Endothelial cell of coronary artery (primary cell): Measurements from ENCODE around the gene GJB3. TPM values are rescaled to one million over a fixed set of nuclear protein-coding genes. Genes with fewer than 3 reads are reported as not detected.

Source experiments
- total RNA-seq: library from RNA; depleted of rRNA; stranded (reverse); fragments of >200 nt; gene quantifications from 2 replicates; pipeline ENCODE4 v1.2.3, GENCODE V29; 2014

Gene GJB3
- 0.09 TPM in 1 of 2 replicates, not detected in the other for total RNA-seq

DNA sequence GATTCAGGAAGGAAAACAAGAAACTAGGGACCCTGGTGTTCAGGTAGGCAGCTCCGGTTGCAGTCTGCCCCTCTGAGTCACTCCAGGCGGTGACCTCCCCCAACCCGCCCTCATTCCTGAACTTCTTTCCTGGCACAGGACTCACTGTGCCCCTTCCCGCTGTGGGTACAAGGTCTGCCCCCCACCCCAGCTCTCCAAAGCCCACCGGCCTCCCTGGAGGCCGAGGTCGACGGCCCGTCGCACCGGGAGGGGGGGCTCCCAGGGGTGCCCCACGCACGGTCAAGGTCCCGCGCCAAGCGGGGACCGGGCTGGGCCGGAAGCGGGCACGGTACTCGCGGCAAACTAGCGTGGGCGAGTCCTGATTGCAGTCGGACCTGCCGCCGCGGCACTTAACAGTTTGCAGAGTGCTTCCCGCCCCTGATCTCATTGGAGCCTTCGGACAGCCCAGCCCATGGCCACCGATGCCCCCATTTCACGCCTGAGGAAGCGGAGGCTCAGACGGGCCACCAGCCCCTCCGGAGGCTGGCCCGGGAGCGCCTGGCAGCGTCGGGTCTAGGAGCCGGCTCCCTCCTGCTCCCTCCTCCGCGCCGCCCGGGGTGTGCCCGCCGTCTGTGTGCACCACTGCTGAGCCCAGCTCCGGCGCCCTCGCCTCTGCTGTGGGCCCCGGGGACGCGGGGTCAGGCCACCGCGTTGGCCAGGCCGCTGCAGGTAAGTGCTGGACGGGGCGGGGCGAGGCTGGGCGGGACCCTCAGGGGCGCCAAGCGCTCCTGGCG is at the start of gene GJB3:
Gene GJB3 (plus strand): TSS at position 144 of the 773 bp plus-strand sequence. CDS start 3,549 bp downstream, outside the sequence.

DNA sequence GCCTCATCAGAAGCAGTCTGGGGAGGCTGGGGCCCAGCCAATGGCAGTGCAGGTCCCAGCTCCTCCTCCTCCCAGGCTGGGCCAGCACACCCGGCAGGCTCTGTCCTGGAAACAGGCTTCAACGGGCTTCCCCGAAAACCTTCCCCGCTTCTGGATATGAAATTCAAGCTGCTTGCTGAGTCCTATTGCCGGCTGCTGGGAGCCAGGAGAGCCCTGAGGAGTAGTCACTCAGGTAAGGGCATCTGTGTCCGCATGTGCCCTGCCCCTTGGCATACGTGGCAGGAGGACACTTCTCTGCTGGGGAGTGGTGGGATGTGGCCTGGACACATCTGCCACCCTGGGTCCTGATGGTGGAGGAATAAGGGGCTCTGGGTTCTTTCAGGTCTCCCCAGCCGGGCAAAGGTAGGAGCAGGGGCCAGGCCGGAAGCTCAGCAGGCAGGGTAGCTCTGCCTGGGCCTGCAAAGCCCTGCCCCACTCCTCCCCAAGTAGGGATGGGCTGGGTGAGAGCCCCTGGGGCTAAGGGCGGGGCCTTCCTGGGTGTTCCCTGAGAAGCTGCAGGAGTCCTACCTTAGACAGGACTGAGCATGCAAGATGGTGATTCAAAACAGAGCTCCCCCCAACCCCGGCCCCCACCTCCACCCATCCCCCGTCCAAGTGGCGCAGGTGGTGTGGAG is 25.9 kb upstream of the GJB3 start, which contains the start of gene GJB5:
Gene GJB5 (plus strand): TSS at position 84 of the 674 bp plus-strand sequence. CDS start 2,284 bp downstream, outside the sequence.

DNA sequence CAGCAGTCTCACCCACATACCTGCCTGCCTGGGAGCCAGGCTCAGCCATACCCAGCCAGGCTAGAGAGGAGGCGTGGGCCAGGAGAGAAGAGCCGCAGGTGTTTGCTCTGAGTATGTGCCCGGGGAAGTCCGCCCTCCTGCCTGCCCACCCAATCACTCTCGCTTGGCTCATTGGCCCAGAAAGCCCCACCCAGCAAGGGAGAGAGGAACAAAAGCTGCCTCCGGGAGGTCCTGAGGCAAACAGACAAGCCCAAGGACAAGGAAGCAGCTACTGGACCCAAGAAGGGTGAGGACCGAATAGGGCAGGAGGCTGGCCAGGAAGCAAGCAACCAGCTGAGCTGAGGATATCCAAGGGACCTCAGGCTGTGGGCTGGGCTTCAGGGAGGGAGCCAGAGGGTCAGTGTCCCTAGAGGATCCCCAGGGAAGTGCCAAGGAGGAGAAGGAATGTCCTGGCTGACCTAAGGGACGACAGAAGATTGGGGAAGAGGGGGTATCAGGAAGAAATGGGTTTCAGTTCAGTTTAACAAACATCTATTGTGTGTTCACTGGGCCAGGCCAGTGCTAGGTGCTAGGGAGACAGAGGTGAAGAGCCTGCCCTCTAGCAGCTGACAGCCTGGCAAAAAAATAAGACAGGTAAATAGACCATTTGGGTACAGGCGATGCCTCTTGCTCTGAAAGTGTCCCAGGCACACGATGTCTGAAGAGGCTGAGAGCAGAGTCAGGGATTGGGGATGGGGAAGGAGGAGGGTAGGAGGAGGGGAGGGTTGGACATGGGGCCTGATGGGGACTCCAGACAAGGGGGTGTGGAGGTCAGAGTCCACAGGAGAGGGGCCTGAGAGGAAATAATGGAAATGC is 21.3 kb upstream of the GJB3 start, which contains the start of gene GJB4:
Gene GJB4 (plus strand): TSS at position 238 of the 855 bp plus-strand sequence. CDS start 1,515 bp downstream, outside the sequence.

DNA sequence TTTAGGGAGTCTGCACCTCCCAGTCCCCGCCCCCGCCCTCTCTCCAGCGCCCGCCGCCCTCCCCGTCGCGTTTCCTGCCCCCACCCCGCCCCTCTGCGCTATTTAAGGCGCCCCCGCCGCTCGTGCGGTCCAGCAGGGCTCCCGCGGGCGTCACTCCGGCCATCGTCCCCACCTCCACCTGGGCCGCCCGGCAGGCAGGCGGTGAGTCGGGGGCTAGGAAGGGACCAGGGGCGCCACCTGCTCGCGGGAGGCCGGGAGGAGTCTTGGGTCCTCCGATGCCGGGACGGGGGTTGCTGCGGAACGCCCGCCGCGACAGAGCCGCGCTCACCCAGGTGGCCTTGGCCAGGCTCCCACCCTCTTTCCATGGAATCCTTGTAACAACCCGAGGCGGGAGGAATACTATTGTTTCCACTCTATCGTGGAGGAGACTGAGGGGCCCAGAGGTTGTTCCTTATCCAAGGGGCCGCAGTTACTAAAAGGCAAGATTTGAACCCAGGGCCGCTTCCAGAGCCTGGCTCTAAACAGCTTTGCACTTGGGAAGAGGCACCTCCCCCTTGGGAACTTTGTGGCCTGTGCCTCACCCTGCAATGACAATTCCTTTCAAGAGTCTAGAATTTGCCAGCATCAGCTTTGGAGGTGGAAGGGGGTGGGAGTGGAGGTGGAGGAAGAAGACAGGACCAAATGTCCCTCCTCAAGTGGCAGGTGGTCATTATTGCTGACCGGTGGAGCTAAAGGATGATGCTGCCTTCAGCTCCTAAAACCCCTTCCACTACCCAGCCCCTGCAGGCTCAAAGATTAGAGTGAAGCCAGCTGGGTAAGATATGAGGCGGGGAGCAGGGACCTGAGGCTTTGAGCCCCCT is 12.1 kb downstream of the GJB3 start, which contains the start of gene GJA4:
Gene GJA4 (plus strand): TSS at position 132 of the 860 bp plus-strand sequence. CDS start 1,215 bp downstream, outside the sequence.

Other genes with a start within 250 kb of the GJB3 start
- gene GJB5, start 26.2 kb upstream of the GJB3 start, total RNA-seq: not detected in 2 replicates
- under 0.01 TPM in 1 of 2 replicates, not detected in the other for gene GJB4, start 21.5 kb upstream of the GJB3 start, total RNA-seq
- gene GJA4, start 11.8 kb downstream of the GJB3 start, total RNA-seq: 19.4 and 68.6 TPM in 2 replicates
- 41.3 and 43.5 TPM in 2 replicates for gene SMIM12, start 78.5 kb downstream of the GJB3 start, total RNA-seq
- gene DLGAP3, start 148.4 kb downstream of the GJB3 start, total RNA-seq: under 0.01 and 0.09 TPM in 2 replicates
- gene TMEM35B, start 204.1 kb downstream of the GJB3 start, total RNA-seq: 14.6 and 18.4 TPM in 2 replicates